Naive thymus-derived CD4-positive, alpha-beta T cell (primary cell): ENCODE results near the gene PLOD2. TPM values are rescaled to one million over a fixed set of nuclear protein-coding genes. Genes with fewer than 3 reads are reported as not detected.
A peak's percentile ranks its signal among the peaks of the same experiment; 100 is the strongest.

Experiments used
- ATAC-seq: fragments of 150-1000 bp; cut with Tn5 transposase; 2 replicates; pipeline ENCODE4 v1.10.0; 2021; ENCODE audit warnings: mild to moderate bottlenecking, moderate library complexity
- CTCF ChIA-PET: fragments of 350-600 bp; sonication (Branson Sonifier 250); formaldehyde crosslinking; loops from one replicate; lab custom pipeline; 2021; ENCODE audit warnings: antibody characterized with exemption; lab: Charles Lee
- POLR2A ChIA-PET: fragments of 350-600 bp; sonication (Branson Sonifier 250); formaldehyde crosslinking; loops from one replicate; lab custom pipeline; 2021; ENCODE audit warnings: antibody characterized with exemption, inconsistent platforms; lab: Charles Lee
- DNase-seq, 9 donors: peaks; one replicate each; pipeline versions ENCODE4 v3.0.0 to v3.0.0-alpha.2; 2020 to 2022; ENCODE audit warnings: mixed read lengths in 1 of 9
- H3K27ac ChIP-seq: one replicate; pipeline ENCODE4 v1.7.0; 2013; ENCODE audit warnings: mild to moderate bottlenecking, low read depth, low read length, moderate library complexity
- H3K27me3 ChIP-seq, 2 donors: one replicate each; pipeline ENCODE4 v1.7.0; 2013; ENCODE audit warnings: low read length in 2 of 2, mild to moderate bottlenecking in 2 of 2, moderate library complexity in 2 of 2; ENCODE audit not compliant: control insufficient read depth in 2 of 2, insufficient read depth in 2 of 2
- H3K36me3 ChIP-seq, 3 experiments: 1 replicate in 2 of 3; 2 replicates in 1 of 3; pipeline ENCODE4 v1.7.0; 2013; ENCODE audit warnings: low read length in 3 of 3, mild to moderate bottlenecking in 3 of 3, moderate library complexity in 1 of 3; ENCODE audit not compliant: insufficient read depth in 3 of 3, control insufficient read depth in 2 of 3
- H3K4me1 ChIP-seq, 2 donors: one replicate each; pipeline ENCODE4 v1.7.0; 2013; ENCODE audit warnings: low read length in 2 of 2, mild to moderate bottlenecking in 2 of 2, moderate library complexity in 1 of 2; ENCODE audit not compliant: control insufficient read depth in 2 of 2, insufficient read depth in 2 of 2
- H3K4me3 ChIP-seq: 2 replicates; pipeline ENCODE4 v1.7.0; 2013; ENCODE audit warnings: mild to moderate bottlenecking, low read length
- H3K9me3 ChIP-seq, 3 experiments: 1 replicate in 2 of 3; 2 replicates in 1 of 3; pipeline ENCODE4 v1.7.0; 2013; ENCODE audit warnings: low read length in 3 of 3; ENCODE audit not compliant: control insufficient read depth in 2 of 3
- H3K27ac Mint-ChIP-seq, 9 donors: one replicate each; pipeline ENCODE4 v1.8.0; 2020 to 2022; ENCODE audit warnings: mixed read lengths in 9 of 9, mild to moderate bottlenecking in 8 of 9, moderate library complexity in 5 of 9, inconsistent platforms in 2 of 9
- H3K27me3 Mint-ChIP-seq, 5 donors: one replicate each; pipeline ENCODE4 v1.8.0; 2021 to 2022; ENCODE audit warnings: mixed read lengths in 5 of 5, mild to moderate bottlenecking in 1 of 5
- H3K36me3 Mint-ChIP-seq, 5 donors: one replicate each; pipeline ENCODE4 v1.8.0; 2020 to 2022; ENCODE audit warnings: mixed read lengths in 5 of 5, mild to moderate bottlenecking in 3 of 5, inconsistent platforms in 1 of 5
- H3K4me1 Mint-ChIP-seq, 7 donors: one replicate each; pipeline ENCODE4 v1.8.0; 2020 to 2022; ENCODE audit warnings: mixed read lengths in 7 of 7, mild to moderate bottlenecking in 3 of 7, inconsistent platforms in 1 of 7
- H3K4me3 Mint-ChIP-seq, 10 donors: one replicate each; pipeline ENCODE4 v1.8.0; 2020 to 2022; ENCODE audit warnings: mild to moderate bottlenecking in 10 of 10, mixed read lengths in 10 of 10, moderate library complexity in 6 of 10, inconsistent platforms in 2 of 10
- H3K9me3 Mint-ChIP-seq, 11 donors: one replicate each; pipeline ENCODE4 v1.8.0; 2020 to 2022; ENCODE audit warnings: mixed read lengths in 11 of 11, mild to moderate bottlenecking in 4 of 11, inconsistent platforms in 1 of 11, moderate library complexity in 1 of 11
- intact Hi-C, 2 donors: fragments of 100-400 bp; cut with micrococcal nuclease; formaldehyde crosslinking; loops; one replicate each; pipeline ENCODE4 v1.15.1; 2023
- polyA plus RNA-seq, 2 donors: library from polyadenylated mRNA; unstranded; fragments of 300-500 nt; fragmentation: Illumina TruSeq; gene quantifications; one replicate each; pipeline ENCODE4 v1.2.3, GENCODE V29; 2021
- total RNA-seq, 6 experiments: library from RNA in 5 of 6; stranded (reverse) in 5 of 6; gene quantifications; 1 replicate in 5 of 6; 2 replicates in 1 of 6; pipeline ENCODE4 v1.2.3 and lab custom pipeline; 2021 to 2026

Gene PLOD2
- total and polyA plus RNA-seq, 7 experiments from 2014 or later, result 0.34 to 1.4 TPM; not detected in 5

- CTCF ChIA-PET, result no interaction called here
- Mint-ChIP-seq H3K9me3 (peaks cover 0 to 3% (median 0%) of the 10 kb centered on the region in 11 donors), H3K4me1 (peaks cover 0 to 2% (median 0%) of the 10 kb centered on the region in 7 donors), H3K27ac (no peak overlapping the region), H3K4me3 (no peak overlapping the region), H3K36me3 (no peaks in the 10 kb centered on the region), H3K27me3 (peaks cover 16 to 36% (median 21%) of the 10 kb centered on the region in 5 donors)
- intact Hi-C loops, result no loop called here
- no peak for DNase-seq
- Histone ChIP-seq H3K27me3 (no peaks in the 10 kb centered on the region), H3K9me3 (no peaks in the 10 kb centered on the region), H3K4me3 (no peak overlapping the region), H3K27ac (no peak overlapping the region), H3K4me1 (no peaks in the 10 kb centered on the region), H3K36me3 (no peaks in the 10 kb centered on the region)
- POLR2A ChIA-PET, result no interaction called here
- ATAC-seq, result no peak
Measured at GRCh38 chr3:146169891-146170290, 8.9 kb upstream of the PLOD2 start.

DNA sequence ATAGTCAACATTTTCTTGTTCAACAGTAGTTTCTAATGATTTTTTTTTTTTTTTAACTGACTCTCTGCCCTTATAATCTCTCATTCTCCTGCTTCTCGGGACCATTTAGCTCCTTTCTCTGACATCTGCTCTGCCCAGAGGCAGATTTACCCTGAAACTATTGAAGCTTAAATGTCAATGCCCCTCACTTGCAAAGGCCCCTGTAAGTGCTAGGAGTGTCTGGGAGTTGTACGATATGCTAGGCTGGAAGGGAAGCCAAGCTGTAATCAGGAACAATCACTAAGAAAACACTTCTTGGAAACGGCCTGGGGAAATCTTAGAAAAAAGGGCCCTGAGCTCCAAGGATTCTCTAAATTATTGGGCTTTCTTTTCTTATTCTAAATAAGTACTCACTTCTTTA is 5.8 kb upstream of the PLOD2 start:
- H3K27ac ChIP-seq, result no peak overlapping the region
- H3K27me3 Mint-ChIP-seq, result peaks cover 34 to 51% (median 36%) of the 10 kb centered on the region in 5 donors
- intact Hi-C loops, result no loop called here
- H3K4me3 ChIP-seq, result no peak overlapping the region
- ChIA-PET POLR2A (no interaction called here), CTCF (no interaction called here)
- no peaks in the 10 kb centered on the region for H3K4me1 ChIP-seq
- peaks cover 0 to 5% (median 2%) of the 10 kb centered on the region in 5 donors for H3K36me3 Mint-ChIP-seq
- H3K36me3 ChIP-seq, result no peaks in the 10 kb centered on the region
- no peaks in the 10 kb centered on the region for H3K27me3 ChIP-seq
- ATAC-seq, result no peak
- no peak overlapping the region for H3K4me3 Mint-ChIP-seq
- H3K9me3 Mint-ChIP-seq, result peaks cover 0 to 6% (median 2%) of the 10 kb centered on the region in 11 donors
- no peak for DNase-seq
- H3K9me3 ChIP-seq, result no peaks in the 10 kb centered on the region
- peaks cover 0 to 6% (median 4%) of the 10 kb centered on the region in 7 donors for H3K4me1 Mint-ChIP-seq
- H3K27ac Mint-ChIP-seq, result no peak overlapping the region

DNA sequence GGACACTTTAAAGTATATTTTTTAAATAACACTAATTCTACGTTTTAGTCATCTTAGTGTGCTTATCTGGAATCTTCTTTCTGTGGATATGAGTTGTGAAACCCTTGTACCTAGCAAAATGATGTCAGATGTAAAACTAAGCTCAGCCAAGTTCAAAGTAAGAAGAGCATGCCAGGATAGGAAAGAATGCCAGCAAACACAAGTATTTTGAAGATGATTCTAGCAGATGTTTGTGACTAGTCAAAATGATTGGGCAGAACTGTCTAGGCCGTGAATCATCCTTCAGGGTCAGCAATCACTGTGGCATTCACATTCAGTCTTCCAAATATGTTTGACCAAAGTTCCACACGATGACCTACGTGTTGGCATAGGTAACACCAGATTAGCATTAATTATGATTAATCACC is 5.4 kb upstream of the PLOD2 start:
- no peaks in the 10 kb centered on the region for H3K4me1 ChIP-seq
- DNase-seq (no peak), ATAC-seq (no peak)
- H3K4me3 ChIP-seq, result no peak overlapping the region
- ChIA-PET CTCF (no interaction called here), POLR2A (no interaction called here)
- Mint-ChIP-seq H3K9me3 (peaks cover 0 to 6% (median 2%) of the 10 kb centered on the region in 11 donors), H3K27me3 (peaks cover 38 to 55% (median 40%) of the 10 kb centered on the region in 5 donors), H3K27ac (no peak overlapping the region), H3K4me1 (peaks cover 0 to 10% (median 8%) of the 10 kb centered on the region in 7 donors), H3K36me3 (peaks cover 0 to 5% (median 2%) of the 10 kb centered on the region in 5 donors), H3K4me3 (no peak overlapping the region)
- intact Hi-C loops, result no loop called here
- no peak overlapping the region for H3K27ac ChIP-seq
- H3K9me3 ChIP-seq, result no peaks in the 10 kb centered on the region
- H3K27me3 ChIP-seq, result no peaks in the 10 kb centered on the region
- no peaks in the 10 kb centered on the region for H3K36me3 ChIP-seq

DNA sequence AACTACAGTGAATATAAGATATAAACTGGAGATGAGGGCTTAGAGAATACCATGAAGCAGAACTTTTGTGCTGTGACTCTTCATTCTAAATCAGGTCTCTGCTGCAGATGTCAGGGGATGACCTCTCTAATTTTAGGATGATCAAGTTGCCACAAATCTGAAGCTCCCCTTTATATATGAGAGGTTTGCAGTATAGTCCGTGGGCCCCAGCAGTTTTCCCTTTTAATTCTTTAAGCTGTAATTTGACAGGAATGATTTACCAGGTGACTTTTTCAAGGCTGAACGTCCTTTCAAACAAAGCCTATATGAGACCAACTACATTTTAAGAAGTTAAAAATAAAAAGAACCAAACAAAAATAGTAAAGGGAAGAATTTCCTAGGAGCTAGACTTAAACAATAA is 4.9 kb upstream of the PLOD2 start:
- POLR2A ChIA-PET, result no interaction called here

GRCh38 chr3:146164971-146165769 is 4.2 kb upstream of the PLOD2 start:
- Mint-ChIP-seq H3K4me3 (no peak overlapping the region), H3K27me3 (peaks cover 33 to 47% (median 44%) of the 10 kb centered on the region in 5 donors), H3K27ac (peak overlapping the region in 1 of 9 donors; percentile 32), H3K9me3 (peaks cover 0 to 6% (median 3%) of the 10 kb centered on the region in 11 donors), H3K36me3 (peaks cover 0 to 5% (median 2%) of the 10 kb centered on the region in 5 donors), H3K4me1 (peaks cover 0 to 15% (median 13%) of the 10 kb centered on the region in 7 donors)
- POLR2A ChIA-PET, result no interaction called here
- Histone ChIP-seq H3K4me1 (no peaks in the 10 kb centered on the region), H3K36me3 (no peaks in the 10 kb centered on the region), H3K9me3 (no peaks in the 10 kb centered on the region), H3K4me3 (no peak overlapping the region), H3K27ac (no peak overlapping the region), H3K27me3 (no peaks in the 10 kb centered on the region)
- ATAC-seq (no peak), DNase-seq (no peak)
- CTCF ChIA-PET, result no interaction called here
- intact Hi-C loops, result no loop called here

More for the DNA sequence above, 4.9 kb upstream of the PLOD2 start:
- Histone ChIP-seq H3K9me3 (no peaks in the 10 kb centered on the region), H3K4me1 (no peaks in the 10 kb centered on the region), H3K36me3 (no peaks in the 10 kb centered on the region), H3K27me3 (no peaks in the 10 kb centered on the region), H3K4me3 (no peak overlapping the region), H3K27ac (no peak overlapping the region)
- H3K4me3 Mint-ChIP-seq, result no peak overlapping the region
- peaks cover 32 to 49% (median 41%) of the 10 kb centered on the region in 5 donors for H3K27me3 Mint-ChIP-seq
- H3K36me3 Mint-ChIP-seq, result peaks cover 0 to 5% (median 2%) of the 10 kb centered on the region in 5 donors
- no peak overlapping the region for H3K27ac Mint-ChIP-seq
- DNase-seq, result no peak
- CTCF ChIA-PET, result no interaction called here
- peaks cover 0 to 6% (median 2%) of the 10 kb centered on the region in 11 donors for H3K9me3 Mint-ChIP-seq
- intact Hi-C loops, result no loop called here
- peaks cover 0 to 11% (median 10%) of the 10 kb centered on the region in 7 donors for H3K4me1 Mint-ChIP-seq
- no peak for ATAC-seq

- Histone ChIP-seq H3K27ac (no peak overlapping the region), H3K4me3 (no peak overlapping the region), H3K27me3 (no peaks in the 10 kb centered on the region), H3K36me3 (no peaks in the 10 kb centered on the region), H3K9me3 (no peaks in the 10 kb centered on the region), H3K4me1 (no peaks in the 10 kb centered on the region)
- CTCF ChIA-PET, result no interaction called here
- Mint-ChIP-seq H3K36me3 (peaks cover 0 to 5% (median 2%) of the 10 kb centered on the region in 5 donors), H3K4me3 (no peak overlapping the region), H3K27ac (peak overlapping the region in 1 of 9 donors; percentile 32), H3K27me3 (peaks cover 35 to 48% (median 45%) of the 10 kb centered on the region in 5 donors), H3K9me3 (peaks cover 0 to 6% (median 3%) of the 10 kb centered on the region in 11 donors), H3K4me1 (peaks cover 0 to 21% (median 19%) of the 10 kb centered on the region in 7 donors)
- DNase-seq, result no peak
- ATAC-seq, result no peak
- intact Hi-C loops, result no loop called here
- POLR2A ChIA-PET, result no interaction called here
Measured at GRCh38 chr3:146164506-146164905, 3.5 kb upstream of the PLOD2 start.
